DMS79 (cell line): ENCODE data around the gene RTN4RL1.

Experiments
- DNase-seq: peaks from one replicate; lab custom pipeline; 2025; lab: John Stamatoyannopoulos, UW

Gene RTN4RL1

GRCh38 chr17:1948517-1948825 is 76.7 kb downstream of the RTN4RL1 start:
- DNase-seq, result no peak

GRCh38 chr17:1947743-1948516 is 77.2 kb downstream of the RTN4RL1 start:
- no peak for DNase-seq

GRCh38 chr17:1947229-1947742 is 77.8 kb downstream of the RTN4RL1 start:
- DNase-seq, result no peak

GRCh38 chr17:1946021-1946932 is 78.9 kb downstream of the RTN4RL1 start:
- no peak for DNase-seq

- DNase-seq, result no peak
Observed at GRCh38 chr17:1945621-1946020, 79.5 kb downstream of the RTN4RL1 start.

- no peak for DNase-seq
Observed at GRCh38 chr17:1943436-1943831, 81.7 kb downstream of the RTN4RL1 start.

GRCh38 chr17:1942666-1943435 is 82.3 kb downstream of the RTN4RL1 start:
- DNase-seq, result no peak

GRCh38 chr17:1942066-1942365 is 83.1 kb downstream of the RTN4RL1 start:
- no peak for DNase-seq

GRCh38 chr17:1941272-1942065 is 83.7 kb downstream of the RTN4RL1 start:
- DNase-seq, result no peak

GRCh38 chr17:1940810-1941185 is 84.3 kb downstream of the RTN4RL1 start:
- DNase-seq, result no peak

- no peak for DNase-seq
Observed at GRCh38 chr17:1939981-1940809, 84.9 kb downstream of the RTN4RL1 start.

- DNase-seq, result no peak
Observed at GRCh38 chr17:1937461-1937860, 87.7 kb downstream of the RTN4RL1 start.

GRCh38 chr17:1936766-1937165 is 88.4 kb downstream of the RTN4RL1 start:
- no peak for DNase-seq

GRCh38 chr17:1934901-1935300 is 90.2 kb downstream of the RTN4RL1 start:
- DNase-seq, result no peak

GRCh38 chr17:1933875-1934715 is 91.0 kb downstream of the RTN4RL1 start:
- no peak for DNase-seq

GRCh38 chr17:1931844-1932579 is 93.1 kb downstream of the RTN4RL1 start:
- peak; percentile 61 for DNase-seq

- DNase-seq, result no peak
Observed at GRCh38 chr17:1930337-1930645, 94.8 kb downstream of the RTN4RL1 start.

GRCh38 chr17:1928976-1929375 is 96.2 kb downstream of the RTN4RL1 start:
- DNase-seq, result no peak

- no peak for DNase-seq
Observed at GRCh38 chr17:1920948-1921351, 104.2 kb downstream of the RTN4RL1 start.
